ENCODE data around the gene KCNH3.
"Not testable (repeated sequence)": the region's sequence is repeated elsewhere in the genome, so short reads cannot be mapped to it uniquely, and the experiment has no call there.

Gene KCNH3

GRCh38 chr12:49588281-49588680 is 49.5 kb downstream of the KCNH3 start:
- DNase-seq (ENCODE audit: low read depth) = no peak

GRCh38 chr12:49588721-49589516 is 50.1 kb downstream of the KCNH3 start:
- DNase-seq (ENCODE audit: low read depth) = no peak

- DNase-seq (ENCODE audit: low read depth) = no peak
Measured at GRCh38 chr12:49598527-49598926, 59.7 kb downstream of the KCNH3 start.

- no peak for DNase-seq (ENCODE audit: low read depth)
Measured at GRCh38 chr12:49599961-49600360, 61.1 kb downstream of the KCNH3 start.

GRCh38 chr12:49603721-49604120 is 64.9 kb downstream of the KCNH3 start:
- no peak for DNase-seq (ENCODE audit: low read depth)

GRCh38 chr12:49604856-49605255 is 66.0 kb downstream of the KCNH3 start:
- DNase-seq (ENCODE audit: low read depth) = no peak

GRCh38 chr12:49605539-49605938 is 66.7 kb downstream of the KCNH3 start, which contains the start of gene FAM186B:
TSS of gene FAM186B (minus strand) at chr12:49605639. CDS start at chr12:49605477, 162 bp downstream.
- DNase-seq (ENCODE audit: low read depth) = not testable (repeated sequence)
